HepG2 (cell line): ENCODE measurements around the gene FAAP100. TPM values are rescaled to one million over a fixed set of nuclear protein-coding genes. Genes with fewer than 3 reads are reported as not detected.

ENCODE experiments used
- AHR ChIP-seq: IDR thresholded peaks from 2 replicates; pipeline ENCODE4 v1.6.1; 2018; ENCODE audit warnings: missing genetic modification reagents, missing compliant biosample characterization
- IKZF1 ChIP-seq: fragments of 450-650 bp; IDR thresholded peaks from 2 replicates; pipeline ENCODE4 v1.7.1; 2016
- KDM6A ChIP-seq: IDR thresholded peaks from 2 replicates; pipeline ENCODE4 v1.6.1; 2016; ENCODE audit warnings: low read depth
- KLF15 ChIP-seq: sonication (generic); formaldehyde crosslinking; IDR thresholded peaks from 2 replicates; pipeline ENCODE4 v1.8.1; 2023; ENCODE audit warnings: borderline replicate concordance, mild to moderate bottlenecking, inconsistent platforms, missing genetic modification reagents, mixed read lengths
- SOX13 ChIP-seq, 3 experiments: fragments of 450-650 bp in 1 of 3; sonication (generic) in 1 of 3; formaldehyde crosslinking in 1 of 3; IDR thresholded peaks in 2 of 3; conservative IDR thresholded peaks in 1 of 3; 2 replicates each; pipeline versions ENCODE4 v1.5.0 to v1.6.1; 2016 to 2020; ENCODE audit warnings: antibody characterized with exemption in 1 of 3, mild to moderate bottlenecking in 1 of 3, missing compliant biosample characterization in 1 of 3, missing genetic modification reagents in 1 of 3, moderate library complexity in 1 of 3
- STAT5B ChIP-seq: sonication (generic); formaldehyde crosslinking; IDR thresholded peaks from 2 replicates; pipeline ENCODE4 v1.4.0; 2020; ENCODE audit warnings: missing genetic modification reagents
- TERF1 ChIP-seq: sonication (generic); formaldehyde crosslinking; IDR thresholded peaks from 2 replicates; pipeline ENCODE4 v1.8.0; 2022; ENCODE audit warnings: mild to moderate bottlenecking, missing genetic modification reagents, moderate library complexity
- XBP1 ChIP-seq: sonication (generic); formaldehyde crosslinking; IDR thresholded peaks from 2 replicates; pipeline ENCODE4 v1.5.0; 2020; ENCODE audit warnings: missing genetic modification reagents
- ZBTB7B ChIP-seq: sonication (generic); formaldehyde crosslinking; IDR thresholded peaks from 2 replicates; pipeline ENCODE4 v1.4.0; 2020; ENCODE audit warnings: missing genetic modification reagents
- ZNF576 ChIP-seq: sonication (generic); formaldehyde crosslinking; IDR thresholded peaks from 2 replicates; pipeline ENCODE4 v1.4.0; 2020; ENCODE audit warnings: mild to moderate bottlenecking, missing genetic modification reagents
- ZNF792 ChIP-seq: IDR thresholded peaks from 2 replicates; pipeline ENCODE4 v1.6.1; 2016
- polyA plus RNA-seq, 8 experiments: library from polyadenylated mRNA; depleted of rRNA in 3 of 8; stranded (reverse) in 7 of 8; unstranded in 1 of 8; fragments of >200 nt; fragmentation: Illumina TruSeq in 4 of 8; extraction: Trizol in 4 of 8; gene quantifications; 2 replicates each; pipeline versions ENCODE4 v1.2.1 to v1.2.3, GENCODE V29; 2011 to 2016; ENCODE audit warnings: low read depth in 4 of 8, missing spikeins in 1 of 8, mixed read lengths in 1 of 8; ENCODE audit not compliant: insufficient read depth in 1 of 8
- total RNA-seq, 5 experiments: library from RNA; depleted of rRNA; stranded (reverse); fragments of >200 nt; fragmentation: Illumina TruSeq; extraction: Trizol; gene quantifications; 2 replicates each; pipeline ENCODE4 v1.2.3, GENCODE V29; 2016; ENCODE audit warnings: low read depth in 1 of 5
- TF ChIP-seq, protein P1 (sequence below): sonication (generic); formaldehyde crosslinking; IDR thresholded peaks from 2 replicates; pipeline ENCODE4 v1.4.0; 2020; ENCODE audit warnings: mild to moderate bottlenecking, missing genetic modification reagents
- TF ChIP-seq, protein P2 (sequence below): sonication (generic); formaldehyde crosslinking; IDR thresholded peaks from 2 replicates; pipeline ENCODE4 v1.4.0; 2020; ENCODE audit warnings: missing genetic modification reagents, borderline replicate concordance

Gene FAAP100
- total and polyA plus RNA-seq, 2 of the 13 experiments (the other 11 are each of a cell fraction or from before 2014, with no cell fraction given), result 7.6 to 20.8 TPM

GRCh38 chr17:81513753-81514488 is 38.2 kb downstream of the FAAP100 start (continued):
- TF ChIP-seq, protein P1, sequence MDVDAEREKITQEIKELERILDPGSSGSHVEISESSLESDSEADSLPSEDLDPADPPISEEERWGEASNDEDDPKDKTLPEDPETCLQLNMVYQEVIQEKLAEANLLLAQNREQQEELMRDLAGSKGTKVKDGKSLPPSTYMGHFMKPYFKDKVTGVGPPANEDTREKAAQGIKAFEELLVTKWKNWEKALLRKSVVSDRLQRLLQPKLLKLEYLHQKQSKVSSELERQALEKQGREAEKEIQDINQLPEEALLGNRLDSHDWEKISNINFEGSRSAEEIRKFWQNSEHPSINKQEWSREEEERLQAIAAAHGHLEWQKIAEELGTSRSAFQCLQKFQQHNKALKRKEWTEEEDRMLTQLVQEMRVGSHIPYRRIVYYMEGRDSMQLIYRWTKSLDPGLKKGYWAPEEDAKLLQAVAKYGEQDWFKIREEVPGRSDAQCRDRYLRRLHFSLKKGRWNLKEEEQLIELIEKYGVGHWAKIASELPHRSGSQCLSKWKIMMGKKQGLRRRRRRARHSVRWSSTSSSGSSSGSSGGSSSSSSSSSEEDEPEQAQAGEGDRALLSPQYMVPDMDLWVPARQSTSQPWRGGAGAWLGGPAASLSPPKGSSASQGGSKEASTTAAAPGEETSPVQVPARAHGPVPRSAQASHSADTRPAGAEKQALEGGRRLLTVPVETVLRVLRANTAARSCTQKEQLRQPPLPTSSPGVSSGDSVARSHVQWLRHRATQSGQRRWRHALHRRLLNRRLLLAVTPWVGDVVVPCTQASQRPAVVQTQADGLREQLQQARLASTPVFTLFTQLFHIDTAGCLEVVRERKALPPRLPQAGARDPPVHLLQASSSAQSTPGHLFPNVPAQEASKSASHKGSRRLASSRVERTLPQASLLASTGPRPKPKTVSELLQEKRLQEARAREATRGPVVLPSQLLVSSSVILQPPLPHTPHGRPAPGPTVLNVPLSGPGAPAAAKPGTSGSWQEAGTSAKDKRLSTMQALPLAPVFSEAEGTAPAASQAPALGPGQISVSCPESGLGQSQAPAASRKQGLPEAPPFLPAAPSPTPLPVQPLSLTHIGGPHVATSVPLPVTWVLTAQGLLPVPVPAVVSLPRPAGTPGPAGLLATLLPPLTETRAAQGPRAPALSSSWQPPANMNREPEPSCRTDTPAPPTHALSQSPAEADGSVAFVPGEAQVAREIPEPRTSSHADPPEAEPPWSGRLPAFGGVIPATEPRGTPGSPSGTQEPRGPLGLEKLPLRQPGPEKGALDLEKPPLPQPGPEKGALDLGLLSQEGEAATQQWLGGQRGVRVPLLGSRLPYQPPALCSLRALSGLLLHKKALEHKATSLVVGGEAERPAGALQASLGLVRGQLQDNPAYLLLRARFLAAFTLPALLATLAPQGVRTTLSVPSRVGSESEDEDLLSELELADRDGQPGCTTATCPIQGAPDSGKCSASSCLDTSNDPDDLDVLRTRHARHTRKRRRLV, result 0 out of 2 replicates have a peak, but pooled peaks have one; percentile 11
- TF ChIP-seq AHR (CRISPR knock-in tag) (no peak), ZNF576 (no peak), SOX13 (IDR thresholded peaks at IDR 0.05) (no peak; the same call in 1 of the 2 replicates), SOX13 (CRISPR knock-in tag; conservative IDR thresholded peaks at IDR 0.05 in 1 of 2, IDR thresholded peaks at IDR 0.05 in 1 of 2) (no peak), ZBTB7B (CRISPR knock-in tag) (peak; percentile 94), XBP1 (CRISPR knock-in tag) (no peak), KLF15 (CRISPR knock-in tag) (no peak), ZNF792 (CRISPR knock-in tag) (no peak), TERF1 (CRISPR knock-in tag) (no peak), IKZF1 (no peak), STAT5B (CRISPR knock-in tag) (no peak), KDM6A (CRISPR knock-in tag) (no peak)
- TF ChIP-seq, protein P2, sequence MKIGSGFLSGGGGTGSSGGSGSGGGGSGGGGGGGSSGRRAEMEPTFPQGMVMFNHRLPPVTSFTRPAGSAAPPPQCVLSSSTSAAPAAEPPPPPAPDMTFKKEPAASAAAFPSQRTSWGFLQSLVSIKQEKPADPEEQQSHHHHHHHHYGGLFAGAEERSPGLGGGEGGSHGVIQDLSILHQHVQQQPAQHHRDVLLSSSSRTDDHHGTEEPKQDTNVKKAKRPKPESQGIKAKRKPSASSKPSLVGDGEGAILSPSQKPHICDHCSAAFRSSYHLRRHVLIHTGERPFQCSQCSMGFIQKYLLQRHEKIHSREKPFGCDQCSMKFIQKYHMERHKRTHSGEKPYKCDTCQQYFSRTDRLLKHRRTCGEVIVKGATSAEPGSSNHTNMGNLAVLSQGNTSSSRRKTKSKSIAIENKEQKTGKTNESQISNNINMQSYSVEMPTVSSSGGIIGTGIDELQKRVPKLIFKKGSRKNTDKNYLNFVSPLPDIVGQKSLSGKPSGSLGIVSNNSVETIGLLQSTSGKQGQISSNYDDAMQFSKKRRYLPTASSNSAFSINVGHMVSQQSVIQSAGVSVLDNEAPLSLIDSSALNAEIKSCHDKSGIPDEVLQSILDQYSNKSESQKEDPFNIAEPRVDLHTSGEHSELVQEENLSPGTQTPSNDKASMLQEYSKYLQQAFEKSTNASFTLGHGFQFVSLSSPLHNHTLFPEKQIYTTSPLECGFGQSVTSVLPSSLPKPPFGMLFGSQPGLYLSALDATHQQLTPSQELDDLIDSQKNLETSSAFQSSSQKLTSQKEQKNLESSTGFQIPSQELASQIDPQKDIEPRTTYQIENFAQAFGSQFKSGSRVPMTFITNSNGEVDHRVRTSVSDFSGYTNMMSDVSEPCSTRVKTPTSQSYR, result no peak
